Measurements from ENCODE around the gene NDUFAB1. TPM values are rescaled to one million over a fixed set of nuclear protein-coding genes. Genes with fewer than 3 reads are reported as not detected.
A peak's percentile ranks its signal among the peaks of the same experiment; 100 is the strongest.

NDUFAB1 gene
- total and polyA plus RNA-seq, 2 of the 13 experiments (the other 11 are each of a cell fraction or from before 2014, with no cell fraction given) = 221 to 601 TPM

DNA sequence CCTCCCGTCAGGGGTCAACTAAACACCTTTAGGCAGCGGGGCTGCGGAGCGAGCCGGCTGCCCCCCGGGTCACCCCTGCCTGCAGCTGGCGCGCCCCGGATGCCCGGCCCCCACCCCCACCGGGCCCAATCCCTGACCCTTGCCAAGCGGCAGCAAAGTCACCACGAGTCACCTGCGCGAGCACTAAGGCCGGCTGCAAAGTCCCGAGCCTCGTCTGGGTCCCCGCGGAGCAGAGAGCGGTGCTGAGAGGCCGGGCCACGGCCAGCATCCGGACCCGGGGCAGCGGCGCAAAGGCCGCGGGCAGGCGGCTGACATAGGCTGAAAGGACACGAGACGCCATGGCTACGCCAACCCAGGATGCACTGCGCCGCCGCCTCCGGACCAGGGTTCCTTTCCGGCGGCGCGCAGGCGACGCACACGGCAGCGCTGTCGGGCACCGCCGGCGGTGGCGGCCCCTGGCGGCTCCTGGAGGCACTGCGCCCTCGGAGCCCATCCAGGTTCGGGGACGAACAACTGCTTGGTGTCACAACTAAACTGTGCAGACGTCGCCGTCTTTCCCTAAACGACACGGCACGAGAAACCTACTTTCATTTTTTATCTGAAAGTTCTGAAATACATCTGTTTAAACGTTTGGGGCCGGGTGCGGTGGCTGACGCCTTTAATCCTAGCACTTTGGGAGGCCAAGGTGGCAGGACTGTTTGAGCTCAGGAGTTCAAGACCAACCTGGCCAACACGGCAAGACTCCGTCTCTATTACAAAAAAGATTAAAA, at the start of gene NDUFAB1 (continued):
- TF ChIP-seq JUND (CRISPR knock-in tag; IDR thresholded peaks at IDR 0.05) = peak; percentile 78; the same call in 1 of the 2 replicates
- TF ChIP-seq ZNF451 (CRISPR knock-in tag; IDR thresholded peaks at IDR 0.05) = peak; percentile 83; the same call in 1 of the 2 replicates
- TF ChIP-seq TFE3 (CRISPR knock-in tag; IDR thresholded peaks at IDR 0.05) = peak; percentile 73
- TF ChIP-seq SOX6 (IDR thresholded peaks at IDR 0.05) = no peak
- peak; percentile 51 for TF ChIP-seq SOX6 (CRISPR knock-in tag; IDR thresholded peaks at IDR 0.05)
- TF ChIP-seq NR0B2 (CRISPR knock-in tag; IDR thresholded peaks at IDR 0.05) = no peak; the same call in 1 of the 2 replicates
- TF ChIP-seq SMARCC2 (IDR thresholded peaks at IDR 0.05) = no peak
- TF ChIP-seq REPIN1 (CRISPR knock-in tag; IDR thresholded peaks at IDR 0.05; ENCODE audit: borderline replicate concordance, low read depth) = peak; percentile 98
- TF ChIP-seq, protein P1, sequence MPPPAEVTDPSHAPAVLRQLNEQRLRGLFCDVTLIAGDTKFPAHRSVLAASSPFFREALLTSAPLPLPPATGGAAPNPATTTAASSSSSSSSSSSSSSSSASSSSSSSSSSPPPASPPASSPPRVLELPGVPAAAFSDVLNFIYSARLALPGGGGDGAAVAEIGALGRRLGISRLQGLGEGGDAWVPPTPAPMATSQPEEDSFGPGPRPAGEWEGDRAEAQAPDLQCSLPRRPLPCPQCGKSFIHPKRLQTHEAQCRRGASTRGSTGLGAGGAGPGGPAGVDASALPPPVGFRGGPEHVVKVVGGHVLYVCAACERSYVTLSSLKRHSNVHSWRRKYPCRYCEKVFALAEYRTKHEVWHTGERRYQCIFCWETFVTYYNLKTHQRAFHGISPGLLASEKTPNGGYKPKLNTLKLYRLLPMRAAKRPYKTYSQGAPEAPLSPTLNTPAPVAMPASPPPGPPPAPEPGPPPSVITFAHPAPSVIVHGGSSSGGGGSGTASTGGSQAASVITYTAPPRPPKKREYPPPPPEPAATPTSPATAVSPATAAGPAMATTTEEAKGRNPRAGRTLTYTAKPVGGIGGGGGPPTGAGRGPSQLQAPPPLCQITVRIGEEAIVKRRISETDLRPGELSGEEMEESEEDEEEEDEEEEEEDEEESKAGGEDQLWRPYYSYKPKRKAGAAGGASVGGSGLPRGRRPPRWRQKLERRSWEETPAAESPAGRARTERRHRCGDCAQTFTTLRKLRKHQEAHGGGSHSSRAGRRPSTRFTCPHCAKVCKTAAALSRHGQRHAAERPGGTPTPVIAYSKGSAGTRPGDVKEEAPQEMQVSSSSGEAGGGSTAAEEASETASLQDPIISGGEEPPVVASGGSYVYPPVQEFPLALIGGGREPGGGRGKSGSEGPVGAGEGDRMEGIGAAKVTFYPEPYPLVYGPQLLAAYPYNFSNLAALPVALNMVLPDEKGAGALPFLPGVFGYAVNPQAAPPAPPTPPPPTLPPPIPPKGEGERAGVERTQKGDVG (CRISPR knock-in tag; IDR thresholded peaks at IDR 0.05; ENCODE audit: borderline replicate concordance) = no peak
- TF ChIP-seq ZEB1 (IDR thresholded peaks at IDR 0.05; ENCODE audit: insufficient replicate concordance, low read depth) = peak; percentile 13
- TF ChIP-seq ZFP36L2 (CRISPR knock-in tag; IDR thresholded peaks at IDR 0.05) = no peak
- peak; percentile 89 for TF ChIP-seq U2AF1 (optimal IDR thresholded peaks at IDR 0.05; ENCODE audit: low read depth, low read length)
- no peak for TF ChIP-seq MAFG (CRISPR knock-in tag; IDR thresholded peaks at IDR 0.05)
- TF ChIP-seq, protein P2, sequence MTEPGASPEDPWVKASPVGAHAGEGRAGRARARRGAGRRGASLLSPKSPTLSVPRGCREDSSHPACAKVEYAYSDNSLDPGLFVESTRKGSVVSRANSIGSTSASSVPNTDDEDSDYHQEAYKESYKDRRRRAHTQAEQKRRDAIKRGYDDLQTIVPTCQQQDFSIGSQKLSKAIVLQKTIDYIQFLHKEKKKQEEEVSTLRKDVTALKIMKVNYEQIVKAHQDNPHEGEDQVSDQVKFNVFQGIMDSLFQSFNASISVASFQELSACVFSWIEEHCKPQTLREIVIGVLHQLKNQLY (CRISPR knock-in tag; IDR thresholded peaks at IDR 0.05) = peak; percentile 55; the same call in 1 of the 2 replicates
- peak; percentile 80; the same call in 1 of the 2 replicates for TF ChIP-seq ZNF710 (CRISPR knock-in tag; IDR thresholded peaks at IDR 0.05; ENCODE audit: borderline replicate concordance)
- TF ChIP-seq HOXA9 (CRISPR knock-in tag; IDR thresholded peaks at IDR 0.05; ENCODE audit: borderline replicate concordance) = no peak
- TF ChIP-seq, protein P3, sequence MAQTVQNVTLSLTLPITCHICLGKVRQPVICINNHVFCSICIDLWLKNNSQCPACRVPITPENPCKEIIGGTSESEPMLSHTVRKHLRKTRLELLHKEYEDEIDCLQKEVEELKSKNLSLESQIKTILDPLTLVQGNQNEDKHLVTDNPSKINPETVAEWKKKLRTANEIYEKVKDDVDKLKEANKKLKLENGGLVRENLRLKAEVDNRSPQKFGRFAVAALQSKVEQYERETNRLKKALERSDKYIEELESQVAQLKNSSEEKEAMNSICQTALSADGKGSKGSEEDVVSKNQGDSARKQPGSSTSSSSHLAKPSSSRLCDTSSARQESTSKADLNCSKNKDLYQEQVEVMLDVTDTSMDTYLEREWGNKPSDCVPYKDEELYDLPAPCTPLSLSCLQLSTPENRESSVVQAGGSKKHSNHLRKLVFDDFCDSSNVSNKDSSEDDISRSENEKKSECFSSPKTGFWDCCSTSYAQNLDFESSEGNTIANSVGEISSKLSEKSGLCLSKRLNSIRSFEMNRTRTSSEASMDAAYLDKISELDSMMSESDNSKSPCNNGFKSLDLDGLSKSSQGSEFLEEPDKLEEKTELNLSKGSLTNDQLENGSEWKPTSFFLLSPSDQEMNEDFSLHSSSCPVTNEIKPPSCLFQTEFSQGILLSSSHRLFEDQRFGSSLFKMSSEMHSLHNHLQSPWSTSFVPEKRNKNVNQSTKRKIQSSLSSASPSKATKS (CRISPR knock-in tag; IDR thresholded peaks at IDR 0.05) = peak; percentile 71; the same call in 1 of the 2 replicates
- peak; percentile 95 for TF ChIP-seq NFKB2 (CRISPR knock-in tag; IDR thresholded peaks at IDR 0.05; ENCODE audit: borderline replicate concordance)

Data from HepG2 (cell line).